H9 (cell line): Measurements from ENCODE around the gene NYAP1. TPM values are rescaled to one million over a fixed set of nuclear protein-coding genes. Genes with fewer than 3 reads are reported as not detected.

ENCODE experiments used
- DNase-seq: peaks from one replicate; pipeline ENCODE4 v3.0.0-alpha.2; 2017
- H2AFZ ChIP-seq: one replicate; pipeline ENCODE4 v1.6.1; 2013; ENCODE audit warnings: mild to moderate bottlenecking, low read length, control low read depth, moderate library complexity
- H2AK5ac ChIP-seq: 2 replicates; pipeline ENCODE4 v1.6.1; 2013; ENCODE audit warnings: low read length, control low read depth, mixed read lengths; ENCODE audit not compliant: insufficient read length
- H2BK120ac ChIP-seq: one replicate; pipeline ENCODE4 v1.6.1; 2013; ENCODE audit warnings: low read depth, mild to moderate bottlenecking, low read length, control low read depth, inconsistent platforms; ENCODE audit not compliant: poor library complexity, severe bottlenecking
- H2BK12ac ChIP-seq: 2 replicates; pipeline ENCODE4 v1.6.1; 2013; ENCODE audit warnings: low read length, control low read depth, mixed read lengths, low read depth; ENCODE audit not compliant: insufficient read length
- H2BK15ac ChIP-seq: 2 replicates; pipeline ENCODE4 v1.6.1; 2013; ENCODE audit warnings: low read depth, low read length, control low read depth
- H2BK20ac ChIP-seq: one replicate; pipeline ENCODE4 v1.6.1; 2013; ENCODE audit warnings: low read depth, mild to moderate bottlenecking, low read length, control low read depth, inconsistent platforms; ENCODE audit not compliant: poor library complexity, severe bottlenecking
- H2BK5ac ChIP-seq: 2 replicates; pipeline ENCODE4 v1.6.1; 2013; ENCODE audit warnings: low read length, control low read depth, mixed read lengths; ENCODE audit not compliant: insufficient read length
- H3K14ac ChIP-seq: 2 replicates; pipeline ENCODE4 v1.6.1; 2013; ENCODE audit warnings: low read length, control low read depth; ENCODE audit not compliant: insufficient read depth
- H3K18ac ChIP-seq: 2 replicates; pipeline ENCODE4 v1.6.1; 2013; ENCODE audit warnings: low read depth, mild to moderate bottlenecking, mixed read lengths, low read length, control low read depth; ENCODE audit not compliant: insufficient read length
- H3K23ac ChIP-seq: 2 replicates; pipeline ENCODE4 v1.6.1; 2013; ENCODE audit warnings: low read length, control low read depth, mixed read lengths, low read depth; ENCODE audit not compliant: insufficient read length
- H3K23me2 ChIP-seq: 2 replicates; pipeline ENCODE4 v1.6.1; 2013; ENCODE audit warnings: low read depth, mild to moderate bottlenecking, mixed read lengths, low read length, control low read depth; ENCODE audit not compliant: insufficient read length, poor library complexity, severe bottlenecking
- H3K27ac ChIP-seq: 2 replicates; pipeline ENCODE4 v1.5.1; 2013; ENCODE audit warnings: low read length, control low read depth, mixed read lengths, low read depth; ENCODE audit not compliant: insufficient read length
- H3K27me3 ChIP-seq: 2 replicates; pipeline ENCODE4 v1.6.1; 2013; ENCODE audit warnings: low read length, control low read depth, inconsistent platforms; ENCODE audit not compliant: insufficient read depth
- H3K4ac ChIP-seq: 2 replicates; pipeline ENCODE4 v1.6.1; 2013; ENCODE audit warnings: low read depth, mild to moderate bottlenecking, control low read depth, inconsistent platforms, low read length, moderate library complexity
- H3K4me1 ChIP-seq: 2 replicates; pipeline ENCODE4 v1.6.1; 2013; ENCODE audit warnings: low read length, control low read depth, inconsistent platforms; ENCODE audit not compliant: insufficient read depth
- H3K4me2 ChIP-seq: 2 replicates; pipeline ENCODE4 v1.6.1; 2013; ENCODE audit warnings: low read length, control low read depth, mixed read lengths; ENCODE audit not compliant: insufficient read length, insufficient read depth
- H3K56ac ChIP-seq: 2 replicates; pipeline ENCODE4 v1.6.1; 2013; ENCODE audit warnings: low read depth, mild to moderate bottlenecking, mixed read lengths, low read length, control low read depth; ENCODE audit not compliant: insufficient read length
- H3K79me1 ChIP-seq: 2 replicates; pipeline ENCODE4 v1.6.1; 2013; ENCODE audit warnings: low read depth, mild to moderate bottlenecking, moderate library complexity, low read length, control low read depth, inconsistent platforms; ENCODE audit not compliant: insufficient read depth, poor library complexity, severe bottlenecking
- H3K79me2 ChIP-seq: 2 replicates; pipeline ENCODE4 v1.6.1; 2013; ENCODE audit warnings: low read length, control low read depth, inconsistent platforms; ENCODE audit not compliant: insufficient read depth
- H3K9ac ChIP-seq: 2 replicates; pipeline ENCODE4 v1.6.1; 2013; ENCODE audit warnings: low read length, control low read depth, mixed read lengths; ENCODE audit not compliant: insufficient read length; ENCODE audit errors: extremely low read depth
- H3K9me3 ChIP-seq: one replicate; pipeline ENCODE4 v1.6.1; 2013; ENCODE audit warnings: low read depth, low read length, inconsistent platforms; ENCODE audit not compliant: control insufficient read depth
- H3T11ph ChIP-seq: one replicate; pipeline ENCODE4 v1.6.1; 2013; ENCODE audit warnings: mild to moderate bottlenecking, low read length, control low read depth, inconsistent platforms
- H4K20me1 ChIP-seq: one replicate; pipeline ENCODE4 v1.6.1; 2013; ENCODE audit not compliant: control insufficient read depth, insufficient read length, insufficient read depth
- H4K5ac ChIP-seq: 2 replicates; pipeline ENCODE4 v1.6.1; 2013; ENCODE audit warnings: low read depth, mild to moderate bottlenecking, mixed read lengths, low read length, control low read depth; ENCODE audit not compliant: insufficient read length
- H4K8ac ChIP-seq: replicated peaks from 2 replicates; pipeline ENCODE4 v1.6.1; 2013; ENCODE audit warnings: low read length, control low read depth, mixed read lengths, low read depth; ENCODE audit not compliant: insufficient read length
- H4K91ac ChIP-seq: 2 replicates; pipeline ENCODE4 v1.6.1; 2013; ENCODE audit warnings: low read depth, mild to moderate bottlenecking, moderate library complexity, mixed read lengths, low read length, control low read depth; ENCODE audit not compliant: insufficient read length
- H3K27ac Mint-ChIP-seq, 3 experiments: 2 replicates in 2 of 3; 3 replicates in 1 of 3; pipeline ENCODE4 v1.8.0; 2020 to 2021; ENCODE audit warnings: mixed read lengths in 3 of 3, mild to moderate bottlenecking in 1 of 3, moderate library complexity in 1 of 3
- H3K27me3 Mint-ChIP-seq: 2 replicates; pipeline ENCODE4 v1.8.0; 2021; ENCODE audit warnings: low read depth, mild to moderate bottlenecking, moderate library complexity, mixed read lengths
- H3K36me3 Mint-ChIP-seq, 3 experiments: 2 replicates in 2 of 3; 3 replicates in 1 of 3; pipeline ENCODE4 v1.8.0; 2020 to 2021; ENCODE audit warnings: low read depth in 3 of 3, mixed read lengths in 3 of 3; ENCODE audit not compliant: insufficient read depth in 1 of 3
- H3K4me1 Mint-ChIP-seq, 2 experiments: 2 replicates each; pipeline ENCODE4 v1.8.0; 2020; ENCODE audit warnings: mixed read lengths in 2 of 2
- H3K4me3 Mint-ChIP-seq, 2 experiments: 2 replicates in 1 of 2; 3 replicates in 1 of 2; pipeline ENCODE4 v1.8.0; 2020 to 2021; ENCODE audit warnings: mild to moderate bottlenecking in 2 of 2, mixed read lengths in 2 of 2, moderate library complexity in 1 of 2
- H3K9me3 Mint-ChIP-seq, 2 experiments: 2 replicates in 1 of 2; 3 replicates in 1 of 2; pipeline ENCODE4 v1.8.0; 2020; ENCODE audit warnings: mild to moderate bottlenecking in 2 of 2, mixed read lengths in 2 of 2, moderate library complexity in 1 of 2
- CTCF ChIP-seq: fragments of 200-600 bp; sonication (generic); conservative IDR thresholded peaks from 3 replicates; pipeline ENCODE4 v1.8.0; 2021; ENCODE audit warnings: antibody characterized with exemption, mild to moderate bottlenecking
- WGBS: extraction: QIAGEN DNeasy Blood & Tissue Kit; methylation state at CpG from one replicate; pipeline ENCODE4 v1.1.7; 2013; ENCODE audit warnings: missing lambda C conversion rate, low lambda C conversion rate, mixed read lengths; ENCODE audit not compliant: insufficient read length; ENCODE audit errors: extremely low coverage; 5-methylcytosine and 5-hydroxymethylcytosine counted together
- total RNA-seq: library from RNA; stranded (reverse); gene quantifications from 2 replicates; pipeline ENCODE4 v1.2.1, GENCODE V29; 2021

NYAP1 gene
- total RNA-seq, 1 experiment from 2014 or later = 3.2 TPM

GRCh38 chr7:100485471-100485876 is 1.7 kb downstream of the NYAP1 start:
- Histone ChIP-seq H3K18ac (no peak overlapping the region), H3K56ac (no peak overlapping the region), H4K91ac (no peak overlapping the region), H3K4me2 (no peak overlapping the region), H3K9ac (no peak overlapping the region), H3K14ac (no peak overlapping the region), H3K4ac (no peak overlapping the region), H3K79me1 (no peaks in the 10 kb centered on the region), H3K23ac (no peak overlapping the region), H2AK5ac (no peak overlapping the region), H2BK12ac (no peak overlapping the region), H4K8ac (no peak overlapping the region), H4K20me1 (no peaks in the 10 kb centered on the region), H2BK15ac (no peak overlapping the region), H3K9me3 (no peaks in the 10 kb centered on the region), H3T11ph (no peak overlapping the region), H3K27me3 (no peaks in the 10 kb centered on the region), H2BK20ac (no peak overlapping the region), H3K79me2 (no peaks in the 10 kb centered on the region), H2BK120ac (no peak overlapping the region), H3K23me2 (peaks cover 5% of the 10 kb centered on the region), H2BK5ac (no peak overlapping the region), H2AFZ (no peak overlapping the region), H4K5ac (no peak overlapping the region), H3K4me1 (peaks cover 2% of the 10 kb centered on the region; the same call in 1 of the 2 replicates), H3K27ac (no peak overlapping the region)
- Mint-ChIP-seq H3K9me3 (peaks cover 0 to 2% of the 10 kb centered on the region in 2 experiments; a peak in 2 of 5 replicates), H3K36me3 (peaks cover 0 to 8% (median 0%) of the 10 kb centered on the region in 3 experiments; a peak in 1 of 7 replicates), H3K4me1 (peaks cover 25 to 45% of the 10 kb centered on the region in 2 experiments), H3K27ac (peak overlapping the region in 2 of 3 experiments; percentile 48 to 52; a peak in 1 of 7 replicates), H3K4me3 (peak overlapping the region in 1 of 2 experiments; percentile 67; a peak in 4 of 5 replicates), H3K27me3 (no peaks in the 10 kb centered on the region)
- TF ChIP-seq CTCF = no peak
- WGBS = no CpG with 5 or more reads among the region's 4 CpGs
- DNase-seq = no peak
